GM19452 (cell line): ENCODE data around the gene TRDN.
"Not testable (repeated sequence)": the region's sequence is repeated elsewhere in the genome, so short reads cannot be mapped to it uniquely, and the experiment has no call there.

Experiments used
- ATAC-seq: cut with Tn5 transposase; IDR thresholded peaks from one replicate; pipeline ENCODE4 v1.9.1; 2021; ENCODE audit not compliant: unreplicated experiment

The TRDN gene

GRCh38 chr6:123564361-123564760, 72.4 kb downstream of the TRDN start:
- ATAC-seq = no peak

- no peak for ATAC-seq
Observed at GRCh38 chr6:123562677-123563076, 74.1 kb downstream of the TRDN start.

- no peak for ATAC-seq
Observed at GRCh38 chr6:123562264-123562663, 74.5 kb downstream of the TRDN start.

- not testable (repeated sequence) for ATAC-seq
Observed at GRCh38 chr6:123559816-123560215, 76.9 kb downstream of the TRDN start.

GRCh38 chr6:123557474-123557873, 79.3 kb downstream of the TRDN start:
- not testable (repeated sequence) for ATAC-seq

GRCh38 chr6:123551939-123552707, 84.6 kb downstream of the TRDN start:
- ATAC-seq = no peak

GRCh38 chr6:123550052-123550617, 86.6 kb downstream of the TRDN start:
- ATAC-seq = no peak

- ATAC-seq = no peak
Observed at GRCh38 chr6:123549476-123549875, 87.3 kb downstream of the TRDN start.

GRCh38 chr6:123547216-123547978, 89.4 kb downstream of the TRDN start:
- no peak for ATAC-seq

GRCh38 chr6:123546537-123546936, 90.2 kb downstream of the TRDN start:
- ATAC-seq = no peak

GRCh38 chr6:123541462-123541861, 95.3 kb downstream of the TRDN start:
- ATAC-seq = no peak

GRCh38 chr6:123533862-123534648, 102.7 kb downstream of the TRDN start:
- no peak for ATAC-seq

- no peak for ATAC-seq
Observed at GRCh38 chr6:123529843-123530242, 106.9 kb downstream of the TRDN start.

- no peak for ATAC-seq
Observed at GRCh38 chr6:123529058-123529457, 107.7 kb downstream of the TRDN start.

- ATAC-seq = no peak
Observed at GRCh38 chr6:123527406-123527805, 109.3 kb downstream of the TRDN start.

GRCh38 chr6:123526128-123526527, 110.6 kb downstream of the TRDN start:
- ATAC-seq = no peak

- ATAC-seq = no peak
Observed at GRCh38 chr6:123524781-123525180, 112.0 kb downstream of the TRDN start.

GRCh38 chr6:123520217-123520616, 116.5 kb downstream of the TRDN start:
- no peak for ATAC-seq

GRCh38 chr6:123519189-123519505, 117.6 kb downstream of the TRDN start:
- no peak for ATAC-seq

- ATAC-seq = no peak
Observed at GRCh38 chr6:123518441-123519188, 118.1 kb downstream of the TRDN start.

- no peak for ATAC-seq
Observed at GRCh38 chr6:123515715-123516114, 121.0 kb downstream of the TRDN start.
